HG03378 (cell line): ENCODE data around the gene P3R3URF.

Experiments used
- ATAC-seq: cut with Tn5 transposase; IDR thresholded peaks from one replicate; pipeline ENCODE4 v1.9.1; 2021; ENCODE audit warnings: mild to moderate bottlenecking, moderate library complexity; ENCODE audit not compliant: unreplicated experiment

Gene P3R3URF

DNA sequence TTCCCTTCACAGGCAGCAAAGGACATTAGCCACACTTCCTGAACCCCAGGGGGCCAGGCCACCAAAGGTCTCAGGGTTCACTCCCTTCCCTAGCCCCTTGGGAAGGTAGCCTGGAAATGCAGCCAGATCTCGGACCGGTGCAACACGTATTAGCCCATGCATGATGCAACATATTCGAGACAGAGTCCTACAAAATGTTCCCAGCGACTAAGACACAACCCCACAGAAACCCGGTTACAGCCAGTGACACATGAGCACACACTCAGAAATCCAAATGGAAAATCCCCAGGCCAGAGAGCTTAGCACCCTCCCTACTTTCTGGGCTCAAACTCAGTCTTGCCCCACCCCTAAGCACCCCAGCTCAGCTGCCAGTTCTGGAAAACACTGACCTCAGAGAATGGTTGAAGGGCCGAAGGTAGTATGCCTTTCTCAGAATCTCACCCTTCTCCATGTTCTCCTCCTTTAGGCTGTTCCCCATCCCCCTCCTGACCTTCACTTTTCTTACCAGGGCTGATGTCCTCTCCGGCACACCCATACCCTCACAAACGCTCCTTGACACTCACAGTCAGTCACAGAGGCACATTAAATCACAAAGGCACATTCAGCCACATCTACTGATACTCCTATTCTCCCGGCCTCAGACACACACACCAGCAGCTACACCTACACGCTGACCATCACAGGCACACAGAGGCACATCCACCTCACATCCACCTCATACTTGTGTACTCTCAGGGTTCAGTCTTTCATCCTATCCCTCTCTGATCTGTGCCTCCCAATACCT, 1.6 kb downstream of the P3R3URF start, which contains the start of gene TSPAN1:
TSPAN1 (plus strand) TSS at position 640 of the 784 bp plus-strand sequence. CDS start 6,021 bp downstream, outside the sequence.
- ATAC-seq = no peak

DNA sequence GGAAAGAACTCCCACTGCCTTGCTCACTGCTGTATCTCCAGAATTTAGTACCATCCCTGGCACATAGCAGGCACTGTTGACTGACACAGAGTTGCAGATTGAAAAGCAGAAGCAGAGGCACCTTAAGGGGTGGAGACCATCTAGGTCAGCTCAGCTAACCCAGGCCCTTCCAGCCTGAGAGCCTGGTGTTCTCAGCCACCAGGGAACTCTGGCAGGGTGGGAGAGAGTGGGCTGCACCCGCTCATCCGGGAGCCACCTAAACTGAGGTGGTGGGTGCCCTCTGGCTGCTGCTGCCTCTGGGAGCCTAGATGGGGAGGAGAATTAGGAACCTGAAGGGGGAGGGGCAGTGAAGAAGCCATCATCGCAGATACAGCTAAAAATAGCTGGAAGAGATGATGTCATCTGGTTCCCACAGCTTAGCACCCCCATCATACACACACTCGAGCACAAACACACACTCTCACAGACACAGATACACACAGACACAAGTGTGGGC, 2.9 kb downstream of the P3R3URF start:
- ATAC-seq = no peak

DNA sequence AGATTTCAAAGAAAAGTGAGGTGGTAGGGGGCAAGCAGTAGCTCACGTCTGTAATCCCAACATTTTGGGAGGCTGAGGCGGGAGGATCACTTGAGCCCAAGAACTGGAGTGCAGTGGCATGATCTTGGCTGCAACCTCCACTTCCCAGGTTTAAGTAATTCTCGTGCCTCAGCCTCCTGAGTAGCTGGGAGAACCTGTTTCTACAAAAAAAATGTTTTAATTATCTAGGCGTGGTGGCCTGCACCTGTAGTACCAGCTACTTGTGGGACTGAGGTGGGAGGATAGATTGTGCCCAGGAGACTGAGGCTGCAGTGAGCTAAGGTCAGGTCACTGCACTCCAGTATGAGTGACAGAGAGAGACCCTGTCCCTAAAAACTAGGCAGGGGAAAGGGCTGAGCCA, 4.0 kb downstream of the P3R3URF start:
- no peak for ATAC-seq

DNA sequence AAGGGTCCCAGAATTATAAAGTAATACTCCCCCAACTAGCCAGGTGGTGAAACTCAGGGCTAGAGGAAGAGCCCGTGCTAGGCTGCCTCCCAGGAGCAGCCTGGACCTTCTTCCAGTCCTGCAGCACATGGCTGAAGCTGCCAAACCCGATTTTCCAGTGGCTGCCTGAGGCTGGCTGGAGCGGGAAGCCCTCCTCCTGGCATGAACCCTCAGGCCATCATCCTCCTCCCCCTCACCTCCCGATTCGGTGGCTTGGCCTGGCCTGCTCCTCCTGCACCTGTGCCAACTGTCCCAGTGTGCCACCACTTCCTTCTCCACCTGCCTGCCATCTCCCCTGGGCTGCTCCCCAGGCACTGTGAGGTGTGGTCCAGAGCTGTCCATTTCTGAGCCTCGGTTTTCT, 4.4 kb downstream of the P3R3URF start:
- no peak for ATAC-seq

DNA sequence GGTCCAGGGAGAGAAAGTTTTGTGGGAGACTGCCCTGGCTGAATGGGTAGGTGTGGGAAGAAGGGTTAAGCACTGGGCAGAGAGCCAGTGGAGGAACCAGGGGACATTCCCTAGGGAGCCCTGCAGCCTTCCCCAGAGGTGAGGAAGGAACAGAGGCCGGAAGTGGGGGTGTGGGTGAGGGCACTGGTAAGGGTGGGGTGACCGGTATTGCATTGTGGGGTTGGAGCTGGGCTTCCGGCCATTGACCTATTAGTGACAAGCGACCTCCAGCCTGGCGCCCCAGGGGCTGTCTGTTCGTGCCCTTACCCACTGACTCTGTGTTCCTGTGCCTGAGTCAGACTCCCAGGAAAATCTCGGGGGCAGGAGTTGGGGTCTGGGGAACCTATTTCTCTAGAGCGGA, 4.9 kb downstream of the P3R3URF start:
- no peak for ATAC-seq

DNA sequence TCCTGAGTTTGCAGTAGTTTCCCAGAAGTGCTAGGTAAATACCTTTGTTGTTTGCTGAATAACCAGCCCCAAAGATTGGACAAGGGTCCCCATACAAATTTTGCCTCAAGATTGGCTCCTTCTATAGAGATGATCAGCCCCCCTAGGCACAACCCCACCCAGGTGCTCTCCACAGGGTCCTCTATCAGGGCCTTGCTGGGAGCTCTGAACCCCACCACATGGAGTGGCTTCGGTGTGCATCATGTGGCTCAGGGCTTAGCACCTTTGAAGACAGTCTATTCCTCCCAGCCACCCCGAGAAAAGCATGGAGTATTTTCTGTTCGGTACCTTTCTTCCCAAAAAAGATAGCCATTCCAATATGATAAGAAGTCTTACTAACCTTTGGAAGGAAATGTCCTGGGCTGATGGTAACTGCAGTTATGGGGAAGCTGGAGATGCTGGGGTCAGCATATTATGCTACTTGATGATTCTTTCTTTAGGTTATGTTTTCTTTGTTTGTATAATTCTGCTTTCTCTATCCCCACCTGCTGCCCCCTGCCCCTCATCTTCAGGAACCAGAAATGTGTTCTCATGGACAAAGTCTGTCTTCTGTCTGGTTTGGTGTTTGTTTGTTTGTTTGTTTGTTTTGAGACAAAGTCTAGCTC, 6.4 kb downstream of the P3R3URF start:
- no peak for ATAC-seq

DNA sequence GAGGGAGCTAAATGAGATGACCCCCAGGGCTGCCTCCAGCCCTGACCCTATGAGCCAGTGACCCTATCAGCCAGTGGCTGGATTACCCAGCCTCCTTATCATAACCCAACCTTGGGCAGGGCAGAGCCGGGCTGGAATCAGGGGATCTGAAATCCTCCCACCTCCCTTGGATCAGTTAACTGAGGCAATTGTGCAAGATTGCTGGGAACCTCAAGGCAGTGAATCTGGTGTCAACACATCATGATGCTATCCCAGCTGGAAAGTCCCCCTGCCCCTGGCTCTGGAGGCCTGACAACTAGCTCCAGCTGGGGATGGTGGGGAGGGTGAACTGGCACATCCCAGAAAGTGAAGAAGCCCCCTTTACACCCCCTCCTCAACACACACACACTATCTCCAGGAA, 7.8 kb downstream of the P3R3URF start:
- ATAC-seq = no peak

DNA sequence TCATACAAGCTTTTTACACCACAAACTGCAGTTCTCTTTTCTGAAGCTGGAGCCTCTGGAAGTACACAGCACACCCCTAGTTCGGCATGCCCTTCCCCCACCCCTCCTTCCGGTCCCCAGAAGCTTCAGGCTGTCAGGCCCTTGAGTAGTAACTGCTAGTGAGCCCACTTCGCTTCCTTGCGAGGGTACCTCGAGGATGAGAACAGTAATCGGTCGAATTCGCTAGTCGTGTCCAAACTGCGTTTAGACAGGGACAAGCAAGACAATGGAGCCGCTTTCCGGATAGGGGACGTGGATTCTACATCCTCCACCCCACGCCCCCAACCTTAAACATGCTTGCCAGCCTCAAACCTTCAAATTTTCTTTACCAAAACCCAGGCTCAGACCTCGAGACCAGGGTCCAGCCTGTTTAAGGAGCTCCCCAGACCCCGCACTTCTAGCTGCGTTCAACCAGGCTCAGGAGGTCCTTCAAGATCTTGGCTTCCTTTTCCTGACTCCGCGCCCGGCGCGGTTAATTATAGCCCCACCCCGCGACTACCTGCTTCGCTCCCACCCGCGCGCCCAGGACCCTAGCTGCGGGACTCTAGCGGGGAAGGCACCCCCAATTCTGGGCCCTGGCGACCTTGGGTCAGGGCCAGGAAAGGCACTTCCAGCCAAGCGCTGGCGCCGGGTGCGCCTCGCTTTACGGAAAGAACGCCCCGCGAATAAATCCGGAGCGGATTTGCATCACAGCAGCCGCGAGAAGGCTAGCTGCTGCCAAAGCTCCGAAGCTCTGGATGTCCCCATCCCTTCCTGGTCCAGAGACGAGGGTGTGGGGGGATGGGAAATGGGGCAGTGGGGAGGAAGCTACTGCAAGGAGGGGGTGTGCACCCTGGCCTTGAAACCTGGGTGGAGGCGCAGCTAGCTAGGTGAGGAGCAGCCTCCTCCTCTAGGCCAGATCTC, 9.5 kb downstream of the P3R3URF start:
- ATAC-seq = no peak

DNA sequence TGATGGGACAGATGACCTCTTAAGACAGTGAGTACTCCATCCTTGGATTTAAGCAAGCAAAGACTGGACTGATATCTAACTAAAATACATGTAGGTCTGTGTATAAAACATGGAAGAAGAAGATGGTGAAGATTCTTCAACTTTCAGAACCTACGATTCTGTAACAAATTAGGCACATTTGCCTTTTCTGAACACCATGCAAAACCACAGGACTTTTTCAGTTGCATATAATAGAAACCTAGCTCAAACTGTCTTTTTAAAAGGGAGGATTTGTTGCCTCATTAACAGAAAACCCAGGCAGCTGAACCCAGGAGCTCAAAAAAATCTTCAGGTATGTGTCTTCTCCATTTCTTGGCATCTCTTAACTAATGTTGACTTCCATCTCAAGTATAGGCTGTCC, 16.1 kb downstream of the P3R3URF start:
- no peak for ATAC-seq

DNA sequence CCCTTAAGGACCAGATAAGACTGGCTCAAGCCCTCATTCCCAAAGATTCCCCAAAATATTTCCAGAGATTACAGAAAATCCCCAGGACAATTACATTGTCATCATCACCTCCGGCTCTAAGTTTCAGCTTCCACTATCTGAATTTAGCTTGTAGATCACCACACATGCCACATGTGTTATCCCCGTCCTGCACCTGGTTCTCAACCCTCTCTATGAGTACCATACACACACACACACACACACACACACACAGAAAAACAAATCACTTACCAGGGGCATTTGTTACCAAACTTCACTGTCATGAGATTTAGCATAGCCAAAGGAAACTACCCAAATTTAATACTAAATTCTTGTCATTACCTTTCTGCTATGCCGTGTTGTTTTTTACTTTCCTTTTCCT, 16.8 kb downstream of the P3R3URF start:
- ATAC-seq = no peak

DNA sequence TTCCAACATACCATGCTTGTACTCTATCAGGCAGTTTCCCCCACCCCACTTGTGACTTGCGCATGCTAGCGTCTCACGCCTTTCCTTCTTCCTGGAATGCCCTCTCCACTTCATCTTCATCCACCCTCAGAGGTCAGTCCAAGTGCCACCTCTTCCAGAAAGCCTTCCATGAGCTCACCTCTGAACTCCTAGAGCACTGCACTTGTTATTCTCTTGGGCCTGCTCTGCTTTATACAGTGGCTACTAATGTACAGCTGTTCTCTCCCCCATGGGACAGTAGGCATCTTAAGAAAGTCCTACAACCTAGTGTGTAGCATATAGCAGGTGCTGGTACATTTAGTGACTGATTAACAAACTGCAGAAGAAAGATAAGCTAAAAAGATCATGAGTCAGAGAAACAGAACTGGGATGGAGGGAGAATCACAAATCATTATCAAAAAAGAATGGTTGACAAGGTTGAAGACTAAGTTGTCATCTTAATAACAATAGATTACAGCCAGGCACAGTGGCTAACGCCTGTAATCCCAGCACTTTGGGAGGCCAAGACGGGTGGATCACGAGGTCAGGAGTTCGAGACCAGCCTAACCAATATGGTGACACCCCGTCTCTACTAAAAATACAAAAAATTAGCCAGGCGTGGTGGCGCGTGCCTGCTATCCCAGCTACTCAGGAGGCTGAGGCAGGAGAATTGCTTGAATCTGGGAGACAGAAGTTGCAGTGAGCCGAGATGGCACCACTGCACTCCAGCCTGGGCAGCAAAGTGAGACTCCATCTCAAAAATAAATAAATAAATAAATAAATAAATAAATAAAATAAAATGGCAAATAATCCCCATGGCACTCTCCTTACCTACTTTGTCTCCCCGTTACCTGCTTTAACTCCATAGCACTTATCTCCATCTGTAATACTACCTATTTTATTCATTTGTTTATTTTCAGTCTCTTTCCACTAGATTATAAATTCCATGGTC, 17.7 kb downstream of the P3R3URF start:
- peak; percentile 81 for ATAC-seq

DNA sequence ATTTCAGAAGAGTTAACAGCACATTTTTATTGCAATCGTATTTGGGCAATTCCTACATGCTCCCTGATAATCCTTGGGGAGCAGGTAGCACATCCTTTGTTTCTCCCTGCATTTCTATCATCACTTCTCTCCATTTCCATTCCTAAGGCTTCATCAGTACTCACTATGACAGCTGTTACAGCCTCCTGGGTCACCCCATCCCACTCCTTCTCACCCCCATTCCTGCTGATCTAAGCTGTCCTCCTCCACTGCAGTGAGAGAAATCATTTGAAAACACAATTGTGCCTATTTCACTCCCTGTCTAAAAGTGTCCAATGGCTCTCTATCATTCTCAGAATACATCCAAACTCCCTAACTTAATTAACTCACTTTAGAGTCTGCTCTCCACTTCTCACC, 18.4 kb downstream of the P3R3URF start:
- no peak for ATAC-seq

DNA sequence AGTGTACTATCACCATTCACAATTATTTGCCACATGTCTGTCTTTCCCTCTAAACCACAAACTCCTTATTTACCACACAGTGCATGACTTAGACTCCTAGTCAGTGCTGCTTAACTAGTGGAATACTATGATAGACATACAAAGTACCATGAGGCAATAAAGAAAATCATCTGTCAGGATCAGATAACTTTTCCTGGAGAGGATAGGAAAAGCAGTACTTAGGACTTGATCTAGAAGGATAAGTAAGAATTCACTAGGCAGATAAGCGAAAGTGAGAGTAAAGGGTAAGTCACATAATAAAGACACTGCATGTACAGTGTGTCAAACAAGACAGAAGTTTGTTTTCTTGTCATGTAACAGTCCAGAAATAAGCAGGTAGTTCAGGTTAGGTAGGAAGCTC, 22.6 kb downstream of the P3R3URF start:
- ATAC-seq = no peak

DNA sequence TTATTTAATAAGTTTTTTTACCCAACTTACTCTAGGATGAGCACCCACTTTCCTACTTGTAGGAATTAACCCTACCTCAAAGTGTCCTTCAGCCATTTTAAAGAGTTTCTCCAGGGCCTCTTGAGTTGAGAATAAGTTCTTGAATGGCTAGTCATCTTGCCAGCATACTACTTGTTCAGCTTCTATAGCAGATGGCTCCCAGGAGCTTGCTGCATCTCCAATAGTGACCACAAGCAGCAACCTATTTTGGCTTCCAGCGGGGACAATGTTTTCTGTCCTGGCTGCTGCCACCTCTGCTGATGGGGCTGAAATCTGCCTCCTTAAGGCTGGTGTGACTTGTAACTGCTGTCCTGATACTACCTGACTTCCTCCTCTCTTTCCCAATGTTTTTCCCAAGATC, 23.1 kb downstream of the P3R3URF start:
- no peak for ATAC-seq

DNA sequence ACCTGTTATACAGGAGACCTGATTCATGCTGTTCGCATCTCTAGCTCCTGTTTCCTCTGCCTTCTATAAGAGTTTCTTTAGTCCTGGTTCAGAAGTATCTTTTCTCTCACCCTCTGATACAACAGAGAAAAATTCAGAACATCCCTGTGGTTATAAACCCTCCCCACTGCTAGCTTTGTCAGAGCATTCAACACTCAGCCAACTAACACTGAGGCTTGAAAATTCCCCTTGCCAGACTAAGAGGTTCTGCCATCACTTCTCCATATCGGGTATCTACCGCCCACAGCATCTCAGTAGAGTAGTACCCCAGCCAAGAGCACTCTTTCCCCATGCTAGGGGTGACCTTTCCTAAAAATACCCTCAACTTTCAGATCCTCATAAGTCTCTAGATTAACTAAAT, 24.3 kb downstream of the P3R3URF start:
- ATAC-seq = no peak

DNA sequence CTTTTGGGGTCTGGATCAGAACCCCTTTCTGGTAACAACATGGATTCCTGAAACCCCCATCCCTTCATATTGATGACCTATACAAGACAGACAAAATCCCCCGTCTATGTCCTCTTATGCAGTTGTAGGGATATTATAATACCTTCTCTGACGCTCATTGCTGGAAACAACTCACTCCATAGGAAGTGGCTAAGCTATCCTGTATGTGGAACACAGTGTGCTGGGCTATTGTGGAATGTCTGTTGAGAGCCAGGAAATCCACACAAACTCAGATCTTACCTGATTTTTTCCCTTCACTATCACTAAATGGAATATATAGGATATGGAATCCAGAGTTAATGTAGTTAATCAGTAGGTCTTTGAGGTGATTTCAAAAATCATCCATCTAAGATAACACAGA, 26.2 kb downstream of the P3R3URF start:
- ATAC-seq = no peak

DNA sequence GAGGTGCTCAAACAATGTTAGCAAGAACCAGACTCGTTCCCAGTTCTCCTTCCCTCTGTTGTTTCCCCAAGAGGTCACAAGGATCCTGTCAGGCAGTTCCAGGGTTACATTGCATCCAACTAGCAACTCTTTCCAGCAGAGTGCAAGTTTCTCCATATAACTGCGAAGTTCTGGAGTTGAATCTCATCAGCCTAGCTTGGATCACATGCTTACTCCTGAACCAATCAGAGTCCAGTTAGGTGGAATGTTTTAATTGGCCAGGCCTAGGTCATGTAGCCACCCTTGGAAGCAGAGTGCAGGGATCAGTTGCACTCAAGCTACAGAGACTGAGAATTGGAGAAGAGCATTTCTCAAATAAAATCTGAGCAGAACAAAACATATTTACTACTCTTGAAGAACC, 28.0 kb downstream of the P3R3URF start:
- no peak for ATAC-seq

DNA sequence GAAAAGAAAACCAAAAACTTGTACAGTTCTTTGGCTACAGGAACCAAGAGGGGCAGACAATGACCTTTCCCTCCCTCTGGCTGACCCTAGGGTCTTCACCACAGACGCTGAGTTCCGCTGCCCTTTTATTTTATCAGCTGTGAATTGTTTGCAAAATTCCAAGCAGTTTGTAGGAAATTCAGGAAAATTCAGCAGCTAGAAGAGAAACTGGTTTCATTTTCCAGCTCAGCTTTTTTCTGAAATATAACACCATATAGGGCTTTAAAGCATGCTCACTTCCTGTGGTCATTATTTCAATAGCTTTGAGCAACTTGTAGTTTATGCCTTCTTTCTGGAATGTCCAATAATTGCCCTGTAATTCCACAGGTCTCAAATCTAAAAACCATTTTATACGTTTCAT, 38.4 kb downstream of the P3R3URF start:
- no peak for ATAC-seq

DNA sequence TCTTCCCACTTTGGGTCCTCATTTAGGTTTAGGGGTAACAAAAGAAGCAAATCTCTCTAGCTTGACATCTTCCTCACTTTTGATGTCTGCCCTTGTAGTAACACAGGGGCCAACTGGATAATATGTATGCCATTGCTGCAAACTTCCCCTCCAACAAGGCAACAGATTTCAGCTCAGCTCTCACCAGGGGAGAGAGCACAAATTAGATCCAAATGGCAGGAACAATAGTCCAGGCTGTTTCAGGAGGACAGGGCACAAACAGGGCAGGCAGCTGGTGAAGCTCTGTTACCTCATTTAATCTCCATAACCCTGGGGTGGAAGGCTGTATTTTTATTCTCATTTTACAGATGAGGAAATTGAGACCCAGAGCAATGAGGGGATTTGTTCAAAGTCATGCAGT, 39.6 kb downstream of the P3R3URF start:
- no peak for ATAC-seq

DNA sequence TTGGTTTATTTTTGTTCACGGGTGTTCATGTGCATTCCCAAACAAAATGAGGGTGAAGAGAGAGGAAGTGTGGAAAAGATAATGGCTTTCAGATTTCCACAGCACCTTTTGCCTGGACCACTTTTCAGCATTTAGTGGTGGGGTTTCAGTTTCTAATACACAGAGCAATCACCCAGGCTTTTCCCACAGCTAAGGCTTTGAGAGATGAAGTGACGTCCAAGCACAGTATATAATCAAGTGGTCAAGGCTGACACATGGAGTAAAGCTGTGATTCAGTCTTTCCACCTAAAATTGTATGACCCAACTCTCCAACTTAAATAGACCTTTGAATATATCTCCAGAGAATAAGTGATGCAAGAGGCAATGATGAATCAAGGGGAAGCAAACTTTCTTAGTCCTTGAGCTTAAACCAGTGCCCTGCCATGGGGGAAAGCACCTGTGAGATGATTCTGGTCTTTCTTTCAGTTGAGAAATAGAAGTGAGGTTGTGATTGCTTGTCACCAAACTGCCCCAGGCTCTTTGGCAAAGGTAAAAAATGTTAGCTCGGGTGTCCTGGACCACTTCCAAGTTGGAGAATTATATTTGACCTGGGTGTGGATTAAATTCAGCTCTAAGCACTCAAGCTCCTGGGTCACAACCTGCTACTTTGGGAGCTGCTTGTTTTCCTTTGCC, 41.5 kb downstream of the P3R3URF start:
- no peak for ATAC-seq
